Chondrocyte (in vitro differentiated cells): ENCODE measurements around the gene RAP2A. TPM values are rescaled to one million over a fixed set of nuclear protein-coding genes. Genes with fewer than 3 reads are reported as not detected.

ENCODE experiments used
- DNase-seq: peaks from one replicate; pipeline ENCODE4 v3.0.0; 2021; ENCODE audit warnings: mixed read lengths, low spot score
- H3K27ac Mint-ChIP-seq: one replicate; pipeline ENCODE4 v1.8.0; 2021; ENCODE audit warnings: mild to moderate bottlenecking, moderate library complexity, mixed read lengths; ENCODE audit not compliant: unreplicated experiment
- H3K27me3 Mint-ChIP-seq: 2 replicates; pipeline ENCODE4 v1.8.0; 2021; ENCODE audit warnings: low read depth, mixed read lengths
- H3K36me3 Mint-ChIP-seq: 2 replicates; pipeline ENCODE4 v1.8.0; 2021; ENCODE audit warnings: low read depth, mixed read lengths
- H3K4me1 Mint-ChIP-seq: 2 replicates; pipeline ENCODE4 v1.8.0; 2021; ENCODE audit warnings: low read depth, mild to moderate bottlenecking, mixed read lengths
- H3K4me3 Mint-ChIP-seq: one replicate; pipeline ENCODE4 v1.8.0; 2021; ENCODE audit warnings: mild to moderate bottlenecking, moderate library complexity, mixed read lengths; ENCODE audit not compliant: unreplicated experiment
- H3K9me3 Mint-ChIP-seq: 2 replicates; pipeline ENCODE4 v1.8.0; 2021; ENCODE audit warnings: low read depth, mixed read lengths
- total RNA-seq: library from RNA; stranded (reverse); gene quantifications from 3 replicates; pipeline ENCODE4 v1.2.1, GENCODE V29; 2021
- TF ChIP-seq, protein P1 (sequence below): fragments of 200-600 bp; sonication (generic); IDR thresholded peaks from 2 replicates; pipeline ENCODE4 v1.5.0; 2021; ENCODE audit warnings: antibody characterized with exemption, mild to moderate bottlenecking, moderate library complexity

Gene RAP2A
- total RNA-seq, 1 donor from 2014 or later, result 48.0 TPM

DNA sequence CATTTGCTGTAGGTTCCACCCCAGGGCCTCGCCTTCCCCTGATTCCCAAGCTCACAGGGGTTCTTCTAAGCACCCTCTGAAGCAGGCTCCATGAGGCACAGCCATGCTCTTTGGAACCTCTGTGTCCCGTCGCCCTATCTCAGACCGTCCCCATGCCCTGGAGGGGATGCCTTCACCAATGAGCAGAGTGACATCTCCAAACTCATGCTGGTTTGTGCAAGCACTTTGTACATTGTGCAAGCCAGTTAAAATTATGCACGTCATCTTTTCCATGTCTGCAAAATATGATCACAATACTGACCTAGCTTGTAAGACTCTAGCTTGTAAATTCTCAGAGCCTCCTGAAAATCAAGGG is 46.5 kb upstream of the RAP2A start:
- Mint-ChIP-seq H3K4me3 (no peak overlapping the region), H3K36me3 (peaks cover 15% of the 10 kb centered on the region), H3K27me3 (no peaks in the 10 kb centered on the region)

DNA sequence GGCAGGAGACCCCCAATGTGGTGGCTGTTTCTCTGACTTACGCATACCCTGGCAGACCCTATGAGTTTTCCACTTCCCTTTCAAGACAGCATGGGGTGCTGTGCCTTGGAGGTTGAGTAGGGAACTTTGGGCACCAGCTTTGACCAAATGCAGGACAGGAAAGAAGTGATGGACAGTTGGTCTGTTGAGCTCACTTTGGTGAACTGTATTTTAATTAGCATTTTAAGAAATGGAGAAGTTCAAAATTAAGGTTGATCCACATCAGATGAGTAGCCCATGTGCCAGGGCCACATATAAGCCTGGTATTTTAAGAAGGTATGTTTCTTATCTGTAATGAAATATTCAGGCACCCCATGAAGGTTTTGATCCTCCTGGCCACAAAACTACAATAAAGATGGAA is 46.1 kb upstream of the RAP2A start:
- Mint-ChIP-seq H3K4me1 (peaks cover 31% of the 10 kb centered on the region), H3K4me3 (no peak overlapping the region), H3K27me3 (no peaks in the 10 kb centered on the region), H3K9me3 (no peaks in the 10 kb centered on the region), H3K27ac (no peak overlapping the region), H3K36me3 (peaks cover 11% of the 10 kb centered on the region)
- TF ChIP-seq, protein P1, sequence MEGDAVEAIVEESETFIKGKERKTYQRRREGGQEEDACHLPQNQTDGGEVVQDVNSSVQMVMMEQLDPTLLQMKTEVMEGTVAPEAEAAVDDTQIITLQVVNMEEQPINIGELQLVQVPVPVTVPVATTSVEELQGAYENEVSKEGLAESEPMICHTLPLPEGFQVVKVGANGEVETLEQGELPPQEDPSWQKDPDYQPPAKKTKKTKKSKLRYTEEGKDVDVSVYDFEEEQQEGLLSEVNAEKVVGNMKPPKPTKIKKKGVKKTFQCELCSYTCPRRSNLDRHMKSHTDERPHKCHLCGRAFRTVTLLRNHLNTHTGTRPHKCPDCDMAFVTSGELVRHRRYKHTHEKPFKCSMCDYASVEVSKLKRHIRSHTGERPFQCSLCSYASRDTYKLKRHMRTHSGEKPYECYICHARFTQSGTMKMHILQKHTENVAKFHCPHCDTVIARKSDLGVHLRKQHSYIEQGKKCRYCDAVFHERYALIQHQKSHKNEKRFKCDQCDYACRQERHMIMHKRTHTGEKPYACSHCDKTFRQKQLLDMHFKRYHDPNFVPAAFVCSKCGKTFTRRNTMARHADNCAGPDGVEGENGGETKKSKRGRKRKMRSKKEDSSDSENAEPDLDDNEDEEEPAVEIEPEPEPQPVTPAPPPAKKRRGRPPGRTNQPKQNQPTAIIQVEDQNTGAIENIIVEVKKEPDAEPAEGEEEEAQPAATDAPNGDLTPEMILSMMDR, result no peak
- DNase-seq, result no peak

More for the DNA sequence above, 46.5 kb upstream of the RAP2A start:
- Mint-ChIP-seq H3K27ac (no peak overlapping the region), H3K9me3 (no peaks in the 10 kb centered on the region), H3K4me1 (peaks cover 34% of the 10 kb centered on the region)
- DNase-seq, result no peak
- TF ChIP-seq, protein P1, result no peak

DNA sequence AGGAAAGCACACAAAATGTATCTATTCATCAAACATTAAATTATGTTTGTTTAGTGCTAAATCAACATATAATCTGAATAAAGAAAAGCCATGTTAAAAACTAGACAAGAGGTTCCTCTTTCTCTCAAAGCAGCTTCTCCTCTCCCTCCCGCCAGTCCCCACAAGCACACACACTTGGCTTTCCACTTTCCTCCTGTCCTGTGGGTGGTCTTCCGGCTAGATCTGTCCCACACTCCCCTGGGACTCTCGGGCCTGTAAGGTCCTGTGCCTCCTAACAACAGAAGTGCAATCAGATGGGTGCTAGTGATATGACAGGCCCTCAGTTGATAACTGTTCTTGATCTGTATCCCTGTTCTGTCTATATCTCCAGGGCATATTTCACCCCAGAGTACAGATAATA is 45.6 kb upstream of the RAP2A start:
- Mint-ChIP-seq H3K4me1 (peaks cover 29% of the 10 kb centered on the region), H3K9me3 (no peaks in the 10 kb centered on the region)

DNA sequence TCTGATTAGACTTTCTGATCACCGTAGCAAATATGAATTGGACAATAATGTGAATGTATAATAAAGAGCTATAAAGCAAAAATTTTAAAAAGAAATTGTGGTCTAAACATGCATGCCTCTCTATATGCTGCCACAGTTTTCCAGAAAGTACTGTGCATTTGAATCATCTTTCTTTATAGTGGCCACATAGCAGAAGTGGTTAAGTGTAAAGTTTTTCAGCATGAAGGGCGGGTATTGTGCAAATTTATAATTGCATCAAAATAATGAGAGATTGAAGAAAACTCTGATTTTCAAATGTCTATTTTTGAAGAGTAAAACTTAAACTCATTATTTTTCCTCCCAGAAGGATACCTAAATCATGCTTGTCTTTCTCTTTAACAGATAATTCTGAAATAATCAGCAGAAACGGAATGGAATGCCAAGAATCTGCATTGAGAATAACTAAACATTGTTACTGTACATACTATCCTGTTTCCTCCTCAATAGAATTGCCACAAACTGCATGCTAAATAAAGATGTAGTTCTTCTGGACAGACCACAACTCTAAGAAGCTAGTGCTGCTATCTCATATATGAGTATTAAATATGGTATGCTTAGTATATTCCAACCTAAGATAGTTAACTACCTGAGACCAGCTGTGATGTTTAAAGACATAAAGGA is 42.9 kb upstream of the RAP2A start:
- no peaks in the 10 kb centered on the region for H3K27me3 Mint-ChIP-seq
- H3K4me3 Mint-ChIP-seq, result no peak overlapping the region
- TF ChIP-seq, protein P1, result no peak
- H3K36me3 Mint-ChIP-seq, result peaks cover 10% of the 10 kb centered on the region
- no peaks in the 10 kb centered on the region for H3K9me3 Mint-ChIP-seq
- no peak for DNase-seq
- no peak overlapping the region for H3K27ac Mint-ChIP-seq
- peaks cover 16% of the 10 kb centered on the region for H3K4me1 Mint-ChIP-seq

More for the DNA sequence above, 45.6 kb upstream of the RAP2A start:
- Mint-ChIP-seq H3K36me3 (peaks cover 10% of the 10 kb centered on the region), H3K4me3 (no peak overlapping the region), H3K27me3 (no peaks in the 10 kb centered on the region), H3K27ac (no peak overlapping the region)
- DNase-seq, result no peak
- TF ChIP-seq, protein P1, result no peak

DNA sequence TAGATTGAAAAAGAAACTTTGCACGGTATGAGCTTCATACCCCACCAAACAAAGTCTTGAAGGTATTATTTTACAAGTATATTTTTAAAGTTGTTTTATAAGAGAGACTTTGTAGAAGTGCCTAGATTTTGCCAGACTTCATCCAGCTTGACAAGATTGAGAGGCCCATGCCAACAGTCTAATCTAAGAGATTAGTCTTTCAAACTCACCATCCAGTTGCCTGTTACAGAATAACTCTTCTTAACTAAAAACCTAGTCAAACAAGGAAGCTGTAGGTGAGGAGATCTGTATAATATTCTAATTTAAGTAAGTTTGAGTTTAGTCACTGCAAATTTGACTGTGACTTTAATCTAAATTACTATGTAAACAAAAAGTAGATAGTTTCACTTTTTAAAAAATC is 41.9 kb upstream of the RAP2A start:
- Mint-ChIP-seq H3K4me3 (no peak overlapping the region), H3K4me1 (peaks cover 15% of the 10 kb centered on the region), H3K36me3 (peaks cover 10% of the 10 kb centered on the region), H3K27me3 (no peaks in the 10 kb centered on the region), H3K9me3 (no peaks in the 10 kb centered on the region), H3K27ac (no peak overlapping the region)
- TF ChIP-seq, protein P1, result no peak
- DNase-seq, result no peak
